Stimulated activated CD8-positive, alpha-beta memory T cell treated with anti-CD3 and anti-CD28 coated beads, Interleukin-15, amount 100 ng/mL, for 4 hours (primary cell): ENCODE data around the gene ENDOG.
"Not testable (repeated sequence)": the region's sequence is repeated elsewhere in the genome, so short reads cannot be mapped to it uniquely, and the experiment has no call there.

Experiments used
- DNase-seq, 2 donors: peaks; one replicate each; pipeline ENCODE4 v3.0.0-alpha.2; 2020; ENCODE audit warnings: low read depth in 2 of 2

ENDOG gene

GRCh38 chr9:128818099-128818838 lies at the start of gene ENDOG:
Gene ENDOG (plus strand): TSS chr9:128818500. CDS start chr9:128818685, 185 bp downstream.
- peak; percentile 91 to 96 for DNase-seq

- DNase-seq, result no peak
These were observed 49.7 kb upstream of the ENDOG start for GRCh38 chr9:128768606-128769005.

- no peak for DNase-seq
These were observed 47.8 kb upstream of the ENDOG start for GRCh38 chr9:128770286-128771030.

DNA sequence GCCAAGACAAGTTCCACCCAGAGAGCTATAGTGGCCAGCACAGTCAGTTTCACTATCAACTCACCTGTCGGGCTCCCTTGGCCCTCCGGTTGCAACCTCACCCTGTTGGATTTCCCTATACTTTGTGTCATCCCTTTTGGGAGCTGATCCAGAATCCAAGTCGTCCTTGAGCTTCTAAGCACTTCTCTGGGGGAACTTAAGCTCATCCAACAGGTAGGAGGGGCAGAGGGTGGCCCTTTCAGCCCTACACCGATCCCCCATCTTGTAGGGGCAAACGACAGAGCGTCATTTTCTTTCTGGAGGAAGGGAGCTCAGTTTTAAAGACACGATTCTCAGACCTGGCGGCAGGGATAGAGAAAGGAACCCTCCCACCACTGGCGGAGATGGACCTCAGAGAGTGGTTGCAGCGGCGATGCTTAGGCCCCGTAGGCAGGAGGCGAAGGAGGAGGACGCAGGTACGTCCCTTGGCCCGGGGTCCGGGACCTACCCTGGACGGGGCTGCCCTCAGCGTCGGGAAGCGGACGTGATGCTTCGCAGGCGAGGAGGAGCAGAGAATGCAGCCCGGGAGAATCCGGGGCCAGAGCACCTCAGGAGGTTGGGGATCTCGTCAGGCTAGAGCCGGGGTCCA lies 47.1 kb upstream of the ENDOG start:
- DNase-seq, result no peak

DNA sequence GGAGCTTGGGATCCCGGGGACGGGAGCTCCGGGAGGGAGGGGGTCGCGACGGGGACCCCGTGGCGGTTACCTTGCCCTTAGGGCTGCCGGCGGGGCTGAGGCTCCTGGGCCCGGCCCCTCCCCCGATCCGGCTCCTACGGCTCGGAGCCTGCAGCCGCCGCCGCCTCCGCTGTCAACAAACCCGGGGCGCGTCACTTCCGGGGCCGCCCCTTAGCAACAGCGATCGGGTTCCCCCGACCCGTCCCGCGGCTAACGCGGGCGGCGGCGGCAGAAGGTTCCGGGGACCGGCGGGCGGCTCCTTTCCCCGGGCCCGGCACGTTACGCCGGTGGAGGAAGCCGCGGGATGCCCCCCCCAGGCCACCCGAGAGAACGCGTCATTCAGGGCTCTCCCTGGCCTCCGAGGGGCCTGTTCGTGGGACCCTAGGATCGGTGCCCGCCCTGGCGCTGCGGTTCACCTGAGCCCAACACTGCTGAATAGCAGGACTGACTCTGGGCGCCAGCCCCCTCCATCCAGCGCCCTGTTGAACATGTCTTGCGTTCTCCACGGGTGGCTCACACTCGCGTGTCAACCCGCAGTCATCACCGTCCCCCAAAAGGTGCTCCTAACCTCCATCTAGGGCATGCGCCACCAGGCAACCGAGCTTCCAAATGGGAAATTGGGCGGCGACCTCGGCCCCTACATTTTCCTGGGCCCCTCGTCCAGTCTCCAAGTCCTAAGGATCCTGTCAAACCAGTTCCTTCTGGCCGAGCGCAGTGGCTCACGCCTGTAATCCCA lies 46.4 kb upstream of the ENDOG start, which contains the start of gene ZER1:
Gene ZER1 (minus strand): TSS at position 183 of the 775 bp plus-strand sequence. CDS start 16,362 bp downstream, outside the sequence.
- DNase-seq, result peak; percentile 82 to 86

DNA sequence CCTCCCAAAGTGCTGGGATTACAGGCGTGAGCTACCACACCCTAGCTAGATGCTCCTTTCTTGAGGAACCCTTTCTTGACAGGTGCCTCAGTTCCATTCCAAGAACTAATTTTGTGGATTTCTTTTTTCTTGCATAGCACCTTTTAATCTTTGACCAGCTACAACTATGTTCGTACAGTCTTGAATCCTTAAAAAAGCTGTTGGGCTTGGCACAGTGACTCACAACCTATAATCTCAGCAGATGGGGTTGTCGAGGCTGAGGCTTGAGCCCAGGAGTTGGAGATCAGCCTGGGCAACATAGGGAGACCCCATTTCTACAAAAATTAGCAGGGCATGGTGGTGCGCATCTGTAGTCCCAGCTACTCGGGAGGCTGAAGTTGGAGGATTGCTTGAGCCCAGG lies 45.3 kb upstream of the ENDOG start:
- no peak for DNase-seq

DNA sequence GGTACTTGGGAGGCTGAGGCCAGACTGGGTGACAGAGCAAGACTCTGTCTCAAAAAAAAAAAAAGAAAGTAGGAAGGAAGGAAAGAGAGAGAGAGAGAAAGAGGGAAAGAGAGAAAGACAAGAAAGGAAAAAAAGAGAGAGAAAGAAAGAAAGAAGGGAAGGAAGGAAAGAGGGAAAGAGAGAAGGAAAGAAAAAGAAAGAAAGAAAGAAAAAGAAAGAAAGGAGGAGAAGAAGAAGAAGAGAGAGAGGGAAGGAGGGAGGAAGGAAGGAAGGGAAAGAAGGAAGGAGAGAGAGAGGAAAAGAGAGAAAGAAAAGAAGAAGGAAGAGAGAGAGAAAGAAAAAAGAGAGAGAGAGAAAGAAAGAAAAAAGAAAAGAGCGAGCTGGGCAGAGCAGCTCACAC lies 43.5 kb upstream of the ENDOG start:
- DNase-seq, result no peak

DNA sequence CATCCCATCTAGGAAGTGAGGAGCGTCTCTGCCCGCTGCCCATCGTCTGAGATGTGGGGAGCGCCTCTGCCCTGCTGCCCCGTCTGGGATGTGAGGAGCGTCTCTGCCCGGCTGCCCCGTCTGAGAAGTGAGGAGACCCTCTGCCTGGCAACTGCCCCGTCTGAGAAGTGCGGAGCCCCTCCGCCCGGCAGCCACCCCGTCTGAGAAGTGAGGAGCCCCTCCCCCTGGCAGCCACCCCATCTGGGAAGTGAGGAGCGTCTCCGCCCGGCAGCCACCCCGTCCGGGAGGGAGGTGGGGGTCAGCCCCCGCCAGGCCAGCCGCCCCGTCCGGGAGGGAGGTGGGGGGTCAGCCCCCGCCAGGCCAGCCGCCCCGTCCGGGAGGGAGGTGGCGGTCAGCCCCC lies 38.2 kb upstream of the ENDOG start:
- not testable (repeated sequence) for DNase-seq

GRCh38 chr9:128781187-128782070 lies 36.9 kb upstream of the ENDOG start:
- no peak for DNase-seq

GRCh38 chr9:128782669-128783068 lies 35.6 kb upstream of the ENDOG start:
- DNase-seq, result no peak

DNA sequence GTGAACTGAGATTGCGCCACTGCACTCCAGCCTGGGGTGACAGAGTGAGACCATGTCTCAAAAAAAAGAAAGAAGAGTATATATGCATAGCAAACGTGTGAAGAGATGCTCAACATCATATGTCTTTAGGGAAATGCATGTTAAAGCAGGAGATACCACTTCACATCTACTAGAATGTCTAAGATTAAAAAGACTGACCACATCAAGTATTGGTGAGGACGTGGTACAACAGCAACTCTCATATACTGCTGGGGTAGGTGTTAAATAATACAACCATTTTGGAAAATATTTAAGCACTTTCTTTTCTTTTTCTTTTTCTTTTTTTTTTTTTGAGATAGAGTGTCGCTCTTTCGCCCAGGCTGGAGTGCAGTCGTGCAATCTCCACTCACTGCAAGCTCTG lies 32.9 kb upstream of the ENDOG start:
- DNase-seq, result no peak

DNA sequence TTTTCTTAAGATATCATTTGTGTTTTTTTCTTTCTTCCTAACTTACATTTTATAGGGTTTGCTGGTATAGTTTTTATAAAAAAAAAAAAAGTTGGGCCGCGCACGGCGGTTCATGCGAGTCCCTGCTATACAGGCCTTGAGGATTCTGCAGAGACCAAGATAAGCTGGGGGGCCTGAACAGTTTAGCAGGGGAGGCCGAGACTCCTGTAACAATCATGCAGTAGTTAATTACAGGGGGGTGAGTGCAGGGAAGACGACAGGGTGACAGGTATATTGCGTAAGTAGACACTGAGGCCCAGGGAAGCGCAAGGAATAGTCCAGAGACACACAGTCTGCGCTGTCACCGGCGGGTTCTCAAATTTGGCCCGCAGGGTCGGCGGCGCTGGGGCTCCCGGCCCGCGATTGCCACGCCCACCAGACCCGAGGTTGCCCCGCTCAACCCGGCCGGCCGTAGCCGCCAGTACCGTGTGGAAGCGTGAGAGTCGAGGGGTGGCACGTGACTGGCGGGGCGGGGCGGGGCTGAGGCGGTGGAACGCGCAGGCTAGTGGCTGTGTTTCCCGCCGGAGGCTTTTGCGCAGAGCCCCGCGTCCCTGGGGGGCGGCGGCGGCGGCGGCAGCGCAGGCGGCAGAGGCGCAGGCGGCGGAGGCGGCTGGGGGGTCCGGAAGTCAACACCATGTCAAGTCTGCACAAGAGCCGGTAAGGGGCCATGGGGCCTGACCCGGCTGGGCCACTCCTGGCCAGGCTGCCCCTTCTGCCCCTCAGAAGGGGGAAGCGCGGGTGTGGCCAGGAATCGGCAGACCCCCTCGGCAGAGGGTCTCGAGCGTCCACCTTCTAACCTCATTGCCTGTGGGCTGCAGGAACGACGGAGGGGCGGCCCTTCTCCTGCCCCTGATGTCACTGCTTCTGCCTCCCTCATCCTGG lies 31.4 kb upstream of the ENDOG start, which contains the start of gene TBC1D13:
Gene TBC1D13 (plus strand): TSS at position 573 of the 921 bp plus-strand sequence. CDS start 101 bp downstream, at position 674.
- DNase-seq, result peak; percentile 77 to 82

- DNase-seq, result no peak
These were observed 30.6 kb upstream of the ENDOG start for GRCh38 chr9:128787659-128788058.

GRCh38 chr9:128788445-128788844 lies 29.9 kb upstream of the ENDOG start:
- no peak for DNase-seq

DNA sequence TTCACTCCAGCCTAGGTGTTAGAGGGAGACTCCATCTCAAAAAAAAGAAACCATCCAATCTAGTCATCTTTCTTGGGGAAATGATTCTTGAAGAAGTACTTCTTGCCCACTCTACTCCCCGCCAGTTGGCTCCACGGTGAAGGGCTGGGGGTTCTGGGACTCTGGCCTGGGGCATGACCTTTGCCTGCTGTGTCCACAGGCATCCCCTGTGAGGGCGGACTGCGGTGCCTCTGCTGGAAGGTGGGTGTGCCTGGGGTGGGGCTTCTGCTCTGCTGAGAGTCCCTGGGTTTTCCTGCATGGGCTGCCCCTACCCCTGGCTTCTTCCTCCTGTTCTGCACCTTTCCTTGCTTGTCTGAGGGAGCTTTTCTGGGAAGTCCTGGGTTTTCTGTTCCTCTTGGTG lies 27.8 kb upstream of the ENDOG start:
- no peak for DNase-seq

DNA sequence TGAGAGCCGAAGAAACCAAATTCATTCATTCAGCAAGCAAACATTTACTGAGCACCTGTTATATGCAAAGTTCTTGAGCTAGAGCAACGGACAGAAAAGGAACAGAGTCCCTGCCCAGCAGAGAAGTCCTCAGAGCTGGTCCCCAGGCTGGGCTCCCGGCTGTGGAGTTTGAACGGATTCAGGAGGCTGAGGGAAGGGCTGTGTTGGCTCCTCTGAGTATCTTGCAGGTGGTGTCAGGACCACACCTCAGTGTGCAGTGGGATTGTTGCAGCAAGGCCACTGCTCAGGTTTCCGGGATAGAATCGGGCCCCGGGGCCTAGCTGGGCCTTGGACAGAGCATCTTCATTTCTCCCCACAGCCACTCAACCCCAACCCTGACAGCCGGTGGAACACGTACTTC lies 26.2 kb upstream of the ENDOG start:
- DNase-seq, result no peak

GRCh38 chr9:128792978-128793686 lies 25.2 kb upstream of the ENDOG start:
- no peak for DNase-seq

- not testable (repeated sequence) for DNase-seq
These were observed 23.3 kb upstream of the ENDOG start for GRCh38 chr9:128794961-128795360.

DNA sequence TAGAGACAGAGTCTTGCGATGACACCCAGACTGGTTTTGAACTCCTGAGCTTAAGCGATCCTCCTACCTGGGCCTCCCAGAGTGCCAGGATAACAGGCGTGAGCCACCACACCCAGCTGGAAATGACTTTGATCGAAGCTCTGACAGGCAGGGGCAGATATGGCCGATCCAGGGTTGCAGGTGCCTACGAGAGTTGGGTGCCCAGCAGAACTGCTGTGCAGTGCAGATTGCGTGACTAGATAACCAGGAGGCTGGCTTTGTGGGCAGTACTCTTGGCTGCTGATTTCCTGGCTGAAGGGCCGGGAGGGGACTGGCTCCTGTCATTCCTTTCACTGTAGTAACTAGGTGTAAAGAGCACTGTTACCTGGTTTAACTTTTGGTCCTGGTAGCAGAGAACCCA lies 19.4 kb upstream of the ENDOG start:
- no peak for DNase-seq
